GM18907 (cell line): Measurements from ENCODE around the gene MCTP1.
"Not testable (repeated sequence)": the region's sequence is repeated elsewhere in the genome, so short reads cannot be mapped to it uniquely, and the experiment has no call there.

Source experiments
- ATAC-seq: cut with Tn5 transposase; IDR thresholded peaks from one replicate; pipeline ENCODE4 v1.9.1; 2021; ENCODE audit warnings: mild to moderate bottlenecking, moderate library complexity; ENCODE audit not compliant: unreplicated experiment

MCTP1 gene

DNA sequence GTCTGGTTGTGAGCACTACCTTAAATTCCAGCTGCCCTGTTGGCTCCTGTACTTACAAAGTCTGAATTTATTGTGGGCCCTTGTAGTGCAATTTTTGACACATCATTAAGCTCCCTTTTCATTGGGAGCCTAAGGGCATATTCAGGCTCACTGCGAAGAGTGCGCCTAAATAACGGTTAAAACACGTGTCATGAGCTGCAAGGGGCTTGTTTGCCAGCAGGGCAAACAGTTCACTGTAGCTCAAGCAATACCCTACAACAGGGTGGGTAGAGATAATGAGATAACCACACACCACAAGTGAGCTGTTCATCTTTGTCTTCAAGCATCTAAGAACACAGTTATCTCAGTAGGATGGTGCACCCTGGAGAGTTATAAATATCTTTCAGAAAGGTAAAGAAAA, 452.2 kb downstream of the MCTP1 start:
- ATAC-seq: no peak

DNA sequence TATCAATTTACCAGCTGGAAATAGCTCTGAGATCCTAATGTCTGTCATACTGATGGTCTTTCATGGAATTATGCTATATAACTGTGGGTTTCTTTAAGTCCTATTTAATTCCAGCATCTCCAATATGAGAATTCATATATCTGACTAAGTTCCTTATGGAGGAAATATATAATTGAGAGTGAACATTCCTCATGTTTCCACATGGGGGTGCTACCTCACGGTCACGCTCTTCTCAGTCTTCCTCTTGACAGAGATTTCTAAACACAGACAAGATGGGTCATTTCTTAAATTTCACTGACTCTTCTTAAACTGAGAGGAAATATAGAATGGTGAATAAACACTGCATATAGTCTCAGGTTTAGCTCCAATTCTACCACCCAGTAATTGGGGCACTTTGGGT, 454.4 kb downstream of the MCTP1 start:
- peak; percentile 56 for ATAC-seq

DNA sequence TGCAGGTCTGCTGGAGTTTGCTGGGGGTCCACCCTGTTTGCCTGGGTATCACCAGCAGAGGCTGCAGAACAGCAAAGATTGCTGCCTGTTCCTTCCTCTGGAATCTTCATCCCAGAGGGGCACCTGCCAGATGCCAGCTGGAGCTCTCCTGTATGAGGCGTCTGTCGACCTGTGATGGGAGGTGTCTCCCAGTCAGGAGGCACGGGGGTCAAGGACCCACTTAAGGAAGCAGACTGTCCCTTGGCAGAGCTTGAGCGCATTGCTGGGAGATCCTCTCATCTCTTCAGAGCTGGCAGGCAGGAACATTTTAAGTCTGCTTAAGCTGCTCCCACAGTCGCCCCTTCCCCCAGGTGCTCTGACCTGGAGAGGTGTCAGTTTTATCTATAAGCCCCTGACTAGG, 456.7 kb downstream of the MCTP1 start:
- ATAC-seq: not testable (repeated sequence)

DNA sequence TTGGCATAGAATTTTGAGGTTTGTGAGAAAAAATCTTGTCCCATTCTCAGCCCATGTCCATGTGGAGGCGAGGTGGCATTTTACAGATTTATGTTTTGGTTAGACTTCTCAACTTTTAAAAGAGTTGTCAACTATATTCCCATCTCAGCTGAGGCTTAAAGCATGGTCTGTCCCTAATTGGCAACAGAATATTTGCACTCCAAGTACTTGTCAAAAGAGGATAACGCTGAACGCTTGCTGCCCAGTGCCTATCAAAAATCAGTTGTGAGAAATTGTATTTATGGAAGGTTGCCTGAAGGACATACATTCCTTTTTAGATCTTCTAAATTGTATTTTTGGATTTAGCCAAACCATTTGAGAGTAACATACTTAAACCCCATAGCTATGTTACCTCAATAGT, 464.4 kb downstream of the MCTP1 start:
- no peak for ATAC-seq

DNA sequence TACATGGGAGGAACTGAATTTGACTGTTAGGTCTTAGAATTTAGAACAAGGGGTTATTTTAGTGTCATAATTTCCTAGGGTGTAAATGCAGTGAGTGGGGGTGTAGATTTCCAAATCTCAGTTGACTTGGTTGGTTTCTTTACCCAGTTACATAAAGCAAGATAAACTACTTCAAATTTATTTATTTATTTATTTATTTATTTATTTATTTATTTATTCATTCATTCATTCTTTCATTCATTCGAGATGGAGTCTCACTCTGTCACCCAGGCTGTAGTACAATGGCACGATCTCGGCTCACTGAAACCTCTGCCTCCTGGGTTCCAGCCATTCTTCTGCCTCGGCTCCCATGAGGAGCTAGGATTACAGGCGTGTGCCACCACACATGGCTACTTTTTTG, 466.0 kb downstream of the MCTP1 start:
- ATAC-seq: no peak

DNA sequence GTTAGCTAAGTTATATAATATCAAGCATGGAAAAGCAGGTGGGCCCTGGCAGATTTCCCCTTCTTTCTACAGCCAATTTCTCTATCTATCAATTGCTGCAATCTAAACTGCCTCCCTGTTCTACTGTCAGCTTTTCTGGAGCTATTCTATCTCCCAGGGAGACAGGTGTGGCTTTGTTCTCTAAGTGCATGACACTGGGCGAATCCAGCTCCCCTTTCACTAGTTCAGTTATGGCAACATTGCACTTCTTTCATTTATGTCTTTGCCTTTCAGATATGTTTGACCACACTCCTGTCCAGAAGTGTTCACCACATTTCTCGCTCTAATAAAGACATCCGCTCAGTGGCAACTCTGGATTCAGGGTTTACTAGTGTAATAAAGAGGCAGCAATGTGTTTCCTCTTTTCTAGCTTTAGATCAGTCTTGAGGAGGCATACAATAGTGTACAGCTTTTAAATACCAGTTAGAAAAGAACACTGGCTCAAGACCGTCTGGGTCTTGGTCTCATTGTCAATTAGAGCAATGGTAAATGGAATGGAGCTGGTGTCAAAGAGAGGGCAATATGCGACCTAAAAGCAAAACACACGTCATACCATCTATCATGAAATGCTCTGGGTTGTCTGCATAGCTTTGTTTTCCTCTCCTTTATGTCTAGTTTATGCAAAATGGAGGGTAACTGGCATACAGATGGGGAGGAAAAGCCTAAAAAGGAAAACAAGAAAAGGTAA, 469.4 kb downstream of the MCTP1 start:
- ATAC-seq: no peak

DNA sequence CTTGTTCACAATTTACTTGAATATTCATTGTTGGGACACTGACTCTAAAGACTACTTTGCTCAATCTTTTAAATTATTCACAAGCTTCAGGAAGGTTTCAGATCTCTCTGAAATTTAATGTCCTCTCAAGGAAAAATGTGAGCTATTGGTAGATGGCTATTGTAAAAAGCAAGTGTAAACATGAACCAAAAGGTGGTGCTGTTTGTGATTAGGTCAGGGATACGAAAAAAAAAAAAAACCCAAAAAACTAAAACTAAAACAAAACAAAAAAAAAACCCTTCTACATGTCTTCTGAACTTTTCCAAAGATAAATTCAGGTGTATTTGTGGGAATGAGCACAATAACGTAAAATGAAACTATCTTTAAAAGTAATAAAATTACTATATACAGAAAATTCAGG, 472.7 kb downstream of the MCTP1 start:
- no peak for ATAC-seq

DNA sequence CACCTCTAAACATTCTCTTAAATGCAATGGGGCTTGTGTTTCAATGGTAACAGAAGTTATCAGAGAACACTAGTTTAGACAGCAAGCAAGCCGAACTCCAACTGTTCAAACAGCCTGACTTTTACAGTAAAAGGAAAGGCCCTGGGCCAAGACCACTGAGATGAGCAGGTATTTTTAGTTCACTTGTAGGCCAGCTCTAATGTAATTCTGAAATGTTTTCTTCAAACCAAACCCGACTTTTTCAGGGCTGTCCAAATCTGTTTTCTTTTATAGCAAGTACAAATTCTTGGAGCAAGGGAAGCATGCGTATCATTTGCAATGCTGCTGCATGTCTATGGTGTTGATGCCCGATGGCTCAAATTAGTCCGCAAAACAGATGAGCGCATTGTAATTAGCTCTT, 473.6 kb downstream of the MCTP1 start:
- ATAC-seq: no peak

DNA sequence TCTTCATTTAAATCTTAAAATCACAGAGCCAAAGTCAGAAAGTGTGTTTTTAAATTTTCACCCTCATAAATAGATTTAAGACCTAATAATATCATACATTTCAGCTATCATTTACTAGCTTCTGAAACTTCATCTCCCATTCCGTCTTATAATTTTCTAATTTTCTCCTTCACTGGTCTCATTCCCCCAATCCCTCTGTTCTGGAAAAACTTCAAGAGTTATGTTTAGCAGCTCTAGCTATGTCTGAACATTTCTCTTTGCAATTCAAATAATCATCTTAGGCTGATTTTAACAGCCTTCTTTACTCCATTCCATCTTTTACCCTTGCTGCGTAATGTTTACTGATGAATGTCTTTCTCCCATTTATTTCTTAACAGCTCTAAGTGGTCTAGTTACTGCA, 474.0 kb downstream of the MCTP1 start:
- ATAC-seq: no peak

DNA sequence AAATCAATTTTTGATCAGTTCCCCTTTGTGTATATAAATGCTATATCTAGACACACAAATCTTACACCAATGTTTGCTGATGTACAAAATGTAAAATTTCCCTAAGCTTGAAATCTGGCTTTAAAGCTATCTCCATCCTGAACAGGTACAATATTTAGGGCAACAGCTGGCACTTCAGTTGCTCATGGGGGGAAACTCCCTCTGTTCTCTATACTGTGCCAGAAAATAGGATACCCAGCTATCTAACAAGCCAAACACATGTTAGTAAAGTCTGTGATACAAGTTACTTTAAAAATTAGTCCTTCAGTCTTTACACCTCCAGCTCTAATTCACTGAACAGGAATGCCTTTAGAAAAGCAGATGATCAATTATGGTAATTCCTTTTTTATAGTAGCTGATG, 474.6 kb downstream of the MCTP1 start:
- ATAC-seq: no peak

DNA sequence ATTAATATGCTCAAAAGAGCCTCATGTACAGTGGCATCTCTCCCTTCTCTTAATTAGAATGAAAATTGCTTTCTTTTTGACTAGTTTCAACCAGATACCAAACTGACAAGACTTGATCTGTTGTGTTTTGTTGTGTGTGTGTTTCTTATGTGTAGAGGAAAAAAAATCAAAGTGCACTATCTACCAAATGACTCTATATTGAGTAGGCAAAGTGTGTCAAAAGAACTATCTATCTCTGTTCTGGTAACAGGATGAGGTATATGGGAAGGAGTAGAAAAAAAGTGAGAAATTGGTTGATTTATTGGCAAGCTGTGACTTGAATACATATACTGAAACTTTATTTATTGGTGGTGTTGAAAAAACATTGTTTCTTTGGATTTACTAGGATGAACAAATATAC, 476.4 kb downstream of the MCTP1 start:
- ATAC-seq: no peak

DNA sequence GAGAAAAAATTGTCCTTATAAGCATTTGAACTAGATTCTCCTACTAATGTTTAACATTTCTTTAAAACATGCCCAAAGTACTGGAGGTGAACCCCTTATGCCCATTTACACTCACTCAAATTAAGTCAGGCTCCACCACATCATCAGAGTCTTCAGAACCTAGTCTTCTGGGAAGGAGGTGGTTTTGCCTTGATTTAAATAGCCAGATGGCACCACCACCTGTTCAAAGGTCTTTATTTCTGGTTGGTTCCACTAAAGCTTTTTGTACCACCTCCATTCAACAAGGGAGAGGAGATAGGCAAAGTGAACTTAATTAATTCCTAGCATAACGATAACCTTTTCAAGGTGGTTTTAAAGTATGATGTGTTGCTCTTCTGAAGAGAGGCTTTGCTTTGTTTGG, 476.9 kb downstream of the MCTP1 start:
- no peak for ATAC-seq

DNA sequence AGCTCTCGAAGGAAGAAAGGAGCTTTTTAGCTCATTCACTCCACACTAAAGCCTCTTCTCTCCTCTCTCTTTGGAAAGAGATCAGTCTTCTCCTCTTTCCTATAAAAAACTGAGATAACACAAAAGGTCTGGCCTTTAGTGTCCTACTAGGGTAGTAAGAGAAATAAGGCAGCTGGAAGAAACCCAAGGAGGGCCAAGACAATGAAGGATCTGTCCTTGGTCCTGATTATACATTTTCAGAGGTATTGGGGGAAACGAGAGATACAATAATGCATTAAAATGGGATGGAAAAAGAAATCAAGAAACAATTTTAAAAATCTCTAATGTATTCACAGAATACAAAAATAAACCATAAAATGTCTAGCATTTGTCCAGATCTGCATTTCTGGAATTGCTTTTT, 482.4 kb downstream of the MCTP1 start:
- no peak for ATAC-seq

DNA sequence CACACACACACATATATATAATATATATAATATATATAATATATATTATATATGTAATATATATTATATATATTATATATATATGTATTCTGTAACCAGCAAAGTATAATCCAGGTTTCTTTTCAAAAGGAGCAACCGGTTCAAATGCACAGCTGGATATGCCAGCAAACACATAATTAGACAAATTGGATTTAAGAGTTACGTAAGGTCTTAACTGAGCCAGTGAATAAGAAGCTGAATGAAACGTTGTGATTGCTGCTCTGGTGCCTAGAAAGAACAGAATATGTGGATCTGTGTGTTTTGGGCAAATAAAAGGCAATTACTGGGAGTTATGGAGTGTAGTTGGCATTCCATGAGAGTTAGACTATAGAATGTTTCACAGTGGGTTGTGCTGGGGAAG, 488.3 kb downstream of the MCTP1 start:
- no peak for ATAC-seq

DNA sequence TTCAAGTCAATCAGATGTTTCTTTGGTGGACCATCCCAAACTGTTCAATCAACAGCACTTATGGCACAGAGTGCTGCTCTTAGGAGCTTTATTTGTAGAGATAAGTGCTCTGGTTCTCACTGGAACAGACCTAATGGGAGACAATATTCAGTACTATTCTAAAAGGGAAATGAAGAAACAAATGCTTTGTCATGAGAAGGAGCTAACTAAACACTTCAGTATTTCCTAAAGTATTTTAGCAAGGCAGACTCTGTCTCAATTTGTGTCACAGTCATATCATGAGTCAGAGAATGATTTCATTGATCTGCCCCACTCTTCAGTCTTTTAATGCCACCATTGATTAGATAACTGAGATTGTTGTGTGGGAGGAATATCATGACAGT, 491.1 kb downstream of the MCTP1 start:
- peak; percentile 51 for ATAC-seq

DNA sequence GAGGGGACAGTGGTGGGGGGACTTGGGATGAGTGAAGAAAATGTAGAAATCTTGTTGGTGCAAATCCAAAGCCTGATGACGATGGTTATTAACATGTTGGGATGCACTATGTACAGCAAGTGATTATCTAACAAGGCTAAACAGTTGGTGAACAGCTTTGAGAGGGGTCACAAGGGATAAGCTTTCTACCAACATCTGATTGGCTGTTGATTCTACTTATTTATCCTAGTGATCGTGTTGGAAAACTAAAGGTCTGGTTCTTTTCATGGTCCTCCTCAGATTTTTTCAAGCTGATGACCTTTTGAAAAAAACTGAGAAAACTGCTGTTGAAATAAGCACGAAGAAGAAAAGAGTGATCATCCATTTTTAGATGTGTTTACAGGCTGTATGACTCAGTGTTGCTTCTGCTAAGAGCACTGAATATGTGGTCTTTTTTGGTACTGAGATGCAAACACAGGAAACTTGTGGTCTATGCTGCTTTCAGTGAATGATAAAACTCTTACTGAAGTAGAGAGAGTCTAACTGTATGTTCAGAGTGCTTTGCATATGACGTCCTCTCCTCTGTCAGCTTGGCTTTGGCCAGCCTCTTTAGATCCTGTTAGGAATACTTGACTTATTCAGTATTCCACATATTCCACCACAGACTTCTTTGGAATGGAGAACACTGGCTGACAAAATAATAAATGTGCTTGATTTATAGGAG, 491.6 kb downstream of the MCTP1 start:
- ATAC-seq: peak; percentile 100

DNA sequence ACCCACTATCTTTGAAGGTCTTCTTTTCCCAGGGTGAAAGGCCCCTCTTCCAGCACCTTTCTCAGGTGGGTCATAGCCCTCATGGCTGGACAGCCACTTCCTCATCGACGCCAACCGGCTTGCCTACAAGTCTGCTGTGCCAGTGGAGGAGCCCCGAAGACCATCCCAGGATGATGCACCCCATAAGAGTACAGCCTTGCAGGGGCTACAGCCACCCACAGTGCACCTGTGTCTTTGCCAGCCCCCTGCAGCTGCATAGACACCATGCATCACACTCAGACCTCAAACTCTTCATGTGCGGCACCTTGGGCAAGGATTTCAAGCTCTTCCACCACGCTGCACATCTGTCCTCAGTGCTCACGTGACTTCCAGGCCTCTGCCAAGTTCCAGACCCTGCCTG, 493.1 kb downstream of the MCTP1 start:
- no peak for ATAC-seq

DNA sequence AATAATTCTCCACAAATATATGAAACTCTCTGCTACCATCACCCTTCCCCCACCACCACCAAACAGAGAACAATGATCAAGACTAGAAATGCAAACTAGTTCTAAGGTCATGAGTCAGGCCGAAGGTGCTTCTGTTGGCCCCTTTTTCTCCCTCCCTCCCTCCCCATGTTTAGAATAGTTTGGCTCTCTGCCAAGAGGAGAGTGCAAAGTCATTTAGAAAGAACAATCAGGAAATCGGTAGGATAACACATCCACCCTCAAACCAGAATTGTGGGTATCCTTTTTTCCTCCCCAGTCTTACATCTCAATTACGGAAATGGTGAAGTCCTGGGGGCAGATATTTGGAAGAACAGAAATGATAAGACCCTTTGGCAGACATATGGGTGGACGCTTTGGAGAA, 496.4 kb downstream of the MCTP1 start:
- no peak for ATAC-seq

DNA sequence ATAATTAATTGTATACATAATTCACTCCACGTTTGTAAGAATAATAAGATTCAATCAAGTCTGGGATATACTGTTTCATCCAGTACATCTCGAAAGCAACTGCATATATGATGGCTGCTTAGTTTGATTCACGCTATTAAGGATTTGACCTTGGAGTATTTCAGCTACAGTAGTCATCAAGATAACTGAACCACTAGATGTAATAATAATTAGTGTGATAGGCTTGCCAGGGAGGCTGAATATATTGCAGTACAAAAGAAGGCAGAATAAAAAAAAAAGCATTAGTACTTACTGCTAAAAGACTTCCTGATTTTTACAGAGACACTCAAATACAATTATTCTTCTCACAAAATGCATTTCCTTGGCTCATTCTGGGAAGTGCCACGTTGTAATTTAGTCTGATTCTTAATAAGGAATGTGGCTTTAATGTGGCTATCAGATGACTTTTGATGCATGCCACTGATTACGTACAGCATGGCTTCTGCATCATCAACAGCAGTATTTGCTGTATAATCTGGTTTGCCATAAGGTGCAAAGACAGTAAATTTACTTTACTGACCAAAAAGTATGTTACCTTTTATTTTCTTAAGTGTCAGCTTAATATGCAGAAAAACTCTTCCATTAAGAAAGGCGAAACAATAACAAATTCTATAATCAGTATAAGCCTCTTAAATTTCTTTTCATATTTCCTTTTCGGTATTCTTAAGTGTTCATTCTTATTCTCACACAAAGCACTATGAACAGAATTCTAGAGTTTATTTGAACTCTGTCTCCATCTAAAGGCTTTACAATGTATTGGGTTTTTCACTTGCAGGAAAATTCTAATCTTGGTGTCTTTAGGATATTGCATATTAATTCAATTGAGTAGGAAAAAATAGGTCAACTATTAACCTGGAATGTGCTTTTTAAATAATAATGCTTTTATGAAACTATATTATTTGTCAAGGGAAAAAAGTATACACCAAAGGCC, 500.1 kb downstream of the MCTP1 start:
- ATAC-seq: no peak

DNA sequence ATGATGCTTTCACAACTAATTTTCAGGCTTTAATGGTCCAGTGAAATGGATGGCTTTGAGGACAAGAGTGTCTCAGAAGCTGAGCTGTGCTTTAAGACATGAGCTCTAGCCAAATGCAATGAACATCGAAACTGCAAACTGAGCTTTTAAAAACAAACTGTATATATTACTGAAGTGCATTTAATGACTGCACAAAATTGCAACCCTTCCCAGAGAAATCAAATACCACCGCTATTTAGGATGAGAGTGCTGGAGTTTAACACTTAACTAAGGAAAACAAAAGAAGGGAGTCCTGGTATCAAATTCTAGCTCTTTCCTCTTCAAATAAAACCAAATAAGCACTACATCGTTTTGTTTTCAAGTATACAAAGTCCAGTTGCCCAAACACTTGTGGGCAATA, 502.5 kb downstream of the MCTP1 start:
- no peak for ATAC-seq

DNA sequence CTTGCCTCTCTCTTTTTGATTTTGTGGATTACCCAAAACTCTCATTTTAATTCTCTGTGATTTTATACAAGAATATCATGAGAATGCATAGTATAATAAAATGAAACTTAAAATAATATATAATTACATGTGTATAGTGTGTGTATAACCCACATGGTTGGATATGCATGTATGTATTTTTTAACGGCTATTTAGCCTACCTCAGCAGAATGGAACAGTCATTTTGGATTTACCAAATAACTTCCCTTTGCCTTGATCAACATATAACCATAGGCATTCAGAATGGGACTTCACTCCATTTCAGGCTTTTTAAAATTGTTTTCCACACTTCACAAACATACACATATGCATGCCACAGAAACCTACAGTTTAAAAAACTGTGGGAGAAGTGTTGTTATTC, 505.2 kb downstream of the MCTP1 start:
- ATAC-seq: no peak

DNA sequence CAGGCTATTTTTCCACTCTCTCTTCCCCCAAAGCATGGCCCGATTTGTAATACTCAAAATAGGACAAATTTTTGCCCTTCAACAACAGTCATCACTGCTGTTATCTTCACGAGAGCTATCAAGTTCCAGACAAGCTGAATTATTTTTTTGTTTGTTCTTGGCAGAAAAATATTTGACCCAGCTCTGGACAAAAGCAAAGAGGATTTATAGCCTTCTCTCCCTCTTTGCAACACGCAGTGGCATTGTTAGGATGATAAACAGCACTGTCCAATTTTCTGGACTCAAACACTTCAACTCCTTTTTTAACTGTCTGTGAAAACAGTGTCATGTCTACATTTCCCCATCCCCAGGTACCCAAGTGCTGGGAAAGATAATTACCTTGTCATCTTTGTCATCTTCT, 506.2 kb downstream of the MCTP1 start:
- ATAC-seq: no peak
